NCI-H187 (cell line): ENCODE measurements around the gene CSF3.

Experiments used
- DNase-seq, 2 experiments: peaks; one replicate each; lab custom pipeline; 2025; lab: John Stamatoyannopoulos, UW

CSF3 gene

GRCh38 chr17:40062329-40063186 lies 47.3 kb downstream of the CSF3 start, which contains the start of gene THRA:
TSS of gene THRA (plus strand) at chr17:40062965. CDS start at chr17:40074489, 11,524 bp downstream.
- peak in 1 of 2 experiments; percentile 12 for DNase-seq

DNA sequence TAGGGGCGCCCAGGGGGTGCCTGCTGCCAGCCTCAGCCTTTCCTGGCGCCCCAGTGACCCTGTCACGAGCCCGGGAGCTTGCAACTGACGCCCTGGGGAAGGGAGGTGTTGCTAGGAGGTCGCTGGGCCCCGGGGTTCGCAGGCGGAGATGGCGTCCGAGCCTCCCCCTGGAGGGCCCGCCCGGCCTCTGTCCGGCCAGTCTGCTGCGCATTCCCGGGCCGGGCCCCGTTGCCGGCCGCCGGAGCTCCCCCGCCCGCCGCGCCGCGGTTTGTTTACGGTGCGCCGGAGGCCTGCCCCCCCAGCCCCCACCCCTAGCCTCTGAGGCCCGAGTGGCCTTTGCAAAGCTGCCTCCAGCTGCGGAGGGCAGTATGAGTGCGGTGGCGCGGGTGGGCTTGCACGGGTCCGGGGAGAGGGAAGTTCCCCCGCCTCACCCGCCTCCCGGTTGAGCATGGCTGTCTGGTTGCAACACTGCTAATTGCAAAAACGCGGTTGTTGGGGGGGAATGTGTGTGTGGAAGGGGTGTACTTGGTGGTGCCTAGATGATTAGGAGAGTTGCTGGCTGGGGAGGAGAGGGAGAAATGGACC lies 48.0 kb downstream of the CSF3 start:
- no peak for DNase-seq

DNA sequence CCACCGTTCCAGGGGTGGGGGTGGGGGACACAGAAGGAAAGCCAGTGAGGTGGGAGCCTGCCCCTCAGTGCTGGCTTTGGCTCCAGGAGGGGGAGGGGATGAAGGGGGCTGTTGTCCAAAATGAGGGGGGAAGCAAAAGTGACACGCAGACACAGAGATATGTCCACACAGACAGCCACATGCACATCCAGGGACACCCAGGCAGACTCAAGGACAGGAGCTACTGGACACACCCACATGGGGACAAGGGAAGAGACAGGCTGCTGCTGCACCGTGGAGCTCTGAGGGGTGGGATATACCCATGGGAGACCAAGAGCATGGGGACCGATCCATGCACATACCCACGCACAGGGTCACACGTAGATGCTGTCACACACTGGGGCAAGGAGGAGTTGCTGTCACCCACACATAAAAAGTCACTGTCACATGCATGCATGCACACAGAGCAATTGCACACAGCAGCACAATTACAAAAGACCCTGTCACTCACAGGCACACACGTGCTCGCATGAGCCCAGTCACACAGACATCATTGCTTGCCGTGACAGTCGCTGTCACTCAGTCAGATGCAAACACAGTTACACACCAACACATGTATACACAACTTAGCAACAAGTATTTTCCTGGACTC lies 48.8 kb downstream of the CSF3 start:
- DNase-seq, result no peak

GRCh38 chr17:40064971-40065768 lies 49.9 kb downstream of the CSF3 start:
- no peak for DNase-seq

DNA sequence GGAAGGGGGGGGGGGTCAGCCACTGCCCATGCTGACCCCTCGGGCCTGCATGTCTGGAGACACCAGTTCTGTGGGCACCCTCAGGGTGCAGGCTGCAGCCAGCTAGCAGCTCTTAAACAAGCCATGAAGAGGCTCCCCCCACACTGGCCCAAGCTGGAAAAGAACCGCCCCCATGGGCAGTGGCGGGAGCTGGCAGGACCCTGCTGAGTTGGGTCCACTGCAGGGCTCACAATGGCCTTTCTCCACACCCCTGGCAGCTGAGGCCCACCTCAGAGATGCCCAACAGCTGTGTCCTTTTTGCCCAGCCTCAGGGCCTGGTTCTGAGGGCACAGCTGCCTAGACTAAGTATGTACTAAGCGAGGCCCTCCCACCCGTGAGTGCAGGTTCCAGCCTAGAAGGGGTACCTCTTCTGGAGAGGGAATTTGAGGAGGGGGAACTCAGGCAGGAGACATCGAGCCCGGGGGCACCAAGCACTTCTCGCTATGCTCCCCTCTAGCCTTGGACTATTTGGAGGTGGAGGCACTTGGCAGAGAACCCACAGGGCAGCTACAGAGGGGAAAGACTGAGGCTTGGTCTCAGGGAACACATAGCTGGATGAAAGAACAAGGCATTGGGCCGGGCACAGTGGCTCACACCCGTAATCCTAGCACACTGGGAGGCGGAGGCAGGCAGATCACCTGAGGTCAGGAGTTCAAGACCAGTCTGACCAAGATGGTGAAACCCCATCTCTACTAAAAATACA lies 50.7 kb downstream of the CSF3 start:
- no peak for DNase-seq
